Measurements from ENCODE around the gene BTRC. TPM values are rescaled to one million over a fixed set of nuclear protein-coding genes. Genes with fewer than 3 reads are reported as not detected.
"Not testable (repeated sequence)": the region's sequence is repeated elsewhere in the genome, so short reads cannot be mapped to it uniquely, and the experiment has no call there.

Gene BTRC
- total and polyA plus RNA-seq, 2 donors (not counting 3 experiments of a cell fraction or from before 2014, with no cell fraction given) = 11.6 to 18.5 TPM

GRCh38 chr10:101588879-101589278 lies 234.9 kb downstream of the BTRC start:
- peak overlapping the region; percentile 85 for H3K4me2 ChIP-seq (ENCODE audit: insufficient read depth, low read length)
- POLR2A ChIA-PET = no interaction called here
- no peak overlapping the region for H3K27ac ChIP-seq (ENCODE audit: insufficient read depth, low read depth, low read length)
- peak overlapping the region; percentile 75 to 88 (median 81) for H3K4me3 ChIP-seq (replicated peaks in 1 of 3; ENCODE audit: insufficient read depth in 1 of 3, low read depth in 1 of 3, low read length in 3 of 3)
- H3K9ac ChIP-seq (replicated peaks; ENCODE audit: extremely low read depth, insufficient read depth, low read length) = peak overlapping the region; percentile 50
- TF ChIP-seq POLR2AphosphoS5 (IDR thresholded peaks at IDR 0.05; ENCODE audit: insufficient read depth, low read depth, low read length) = no peak
- TF ChIP-seq GATA2 (IDR thresholded peaks at IDR 0.05; ENCODE audit: insufficient read depth, insufficient read length, low read depth, low read length) = peak; percentile 42
- TF ChIP-seq FOS (IDR thresholded peaks at IDR 0.05; ENCODE audit: borderline replicate concordance, insufficient read depth, low read length) = peak; percentile 68
- H3K27me3 ChIP-seq (ENCODE audit: control insufficient read depth in 2 of 2, insufficient read depth in 2 of 2, low read length in 2 of 2) = no peaks in the 10 kb centered on the region
- H3K9me1 ChIP-seq (replicated peaks; ENCODE audit: control insufficient read depth, extremely low read depth, insufficient read depth, low read length) = no peaks in the 10 kb centered on the region
- H4K20me1 ChIP-seq (replicated peaks; ENCODE audit: control insufficient read depth, extremely low read depth, insufficient read depth, low read length) = no peaks in the 10 kb centered on the region
- no TSS peak for BruUV-seq (replicated peaks)
- FAIRE-seq (peak; percentile 74), DNase-seq (ENCODE audit: low read depth, low spot score) (peak; percentile 53)
- H3K36me3 ChIP-seq (ENCODE audit: control insufficient read depth in 2 of 2, extremely low read depth in 1 of 2, insufficient read depth in 2 of 2, low read length in 2 of 2) = no peaks in the 10 kb centered on the region
- H2AFZ ChIP-seq (ENCODE audit: low read depth, low read length) = peak overlapping the region; percentile 64
- CTCF ChIA-PET = interaction anchor here (0.6 to 3.0 kb wide), 4 partner anchors 9 to 408 kb away, joined by 3 to 15 read pairs (median 4); no protein-coding TSS in a partner anchor
- intact Hi-C loops (cut with micrococcal nuclease) = no loop called here
- peaks cover 8% of the 10 kb centered on the region for H3K79me2 ChIP-seq (ENCODE audit: control insufficient read depth, insufficient read depth, low read length)
- dilution Hi-C loops (cut with MboI; ENCODE audit: extremely low pct_ligation_motif_present, low sequenced_read_pairs) = no loop called here
- H3K4me1 ChIP-seq (ENCODE audit: control insufficient read depth, extremely low read depth, insufficient read depth, low read length) = peaks cover 18% of the 10 kb centered on the region
- no peaks in the 10 kb centered on the region for H3K9me3 ChIP-seq (replicated peaks; ENCODE audit: control insufficient read depth, insufficient read depth, low read length)

- H3K9me1 ChIP-seq (replicated peaks; ENCODE audit: control insufficient read depth, extremely low read depth, insufficient read depth, low read length); H3K36me3 ChIP-seq (ENCODE audit: control insufficient read depth in 2 of 2, extremely low read depth in 1 of 2, insufficient read depth in 2 of 2, low read length in 2 of 2); H3K79me2 ChIP-seq (ENCODE audit: control insufficient read depth, insufficient read depth, low read length); H3K4me3 ChIP-seq (replicated peaks in 1 of 3; ENCODE audit: insufficient read depth in 1 of 3, low read depth in 1 of 3, low read length in 3 of 3); H3K9me3 ChIP-seq (replicated peaks; ENCODE audit: control insufficient read depth, insufficient read depth, low read length); dilution Hi-C loops (cut with MboI; ENCODE audit: extremely low pct_ligation_motif_present, low sequenced_read_pairs); H3K27me3 ChIP-seq (ENCODE audit: control insufficient read depth in 2 of 2, insufficient read depth in 2 of 2, low read length in 2 of 2); BruUV-seq (replicated peaks); POLR2A ChIA-PET; FAIRE-seq; intact Hi-C loops (cut with micrococcal nuclease); H3K27ac ChIP-seq (ENCODE audit: insufficient read depth, low read depth, low read length); DNase-seq (ENCODE audit: low read depth, low spot score); H4K20me1 ChIP-seq (replicated peaks; ENCODE audit: control insufficient read depth, extremely low read depth, insufficient read depth, low read length); H2AFZ ChIP-seq (ENCODE audit: low read depth, low read length); H3K4me1 ChIP-seq (ENCODE audit: control insufficient read depth, extremely low read depth, insufficient read depth, low read length); H3K9ac ChIP-seq (replicated peaks; ENCODE audit: extremely low read depth, insufficient read depth, low read length); H3K4me2 ChIP-seq (ENCODE audit: insufficient read depth, low read length): not testable (repeated sequence)
- CTCF ChIA-PET = interaction anchor here (1.5 kb wide), 1 partner anchor 9 kb away, joined by 7 read pairs; no protein-coding TSS in a partner anchor
Measured at GRCh38 chr10:101593331-101593730, 239.4 kb downstream of the BTRC start.
